HL-60 (cell line): Measurements from ENCODE around the gene BCL11A.

Experiments
- DNase-seq, 2 experiments: peaks; one replicate each; pipeline ENCODE4 v3.0.0-alpha.2; 2010 to 2020; ENCODE audit warnings: low read depth in 1 of 2, low spot score in 1 of 2
- H3K27ac ChIP-seq: fragments of 250-450 bp; sonication (Bioruptor Pico); replicated peaks from 2 replicates; pipeline ENCODE4 v1.5.1; 2020; ENCODE audit warnings: mild to moderate bottlenecking, moderate library complexity
- H3K27me3 ChIP-seq: fragments of 250-450 bp; sonication (Bioruptor Pico); 2 replicates; pipeline ENCODE4 v1.5.1; 2021; ENCODE audit warnings: mild to moderate bottlenecking, moderate library complexity; ENCODE audit not compliant: insufficient read depth, poor library complexity, severe bottlenecking
- H3K4me3 ChIP-seq: replicated peaks from 2 replicates; pipeline ENCODE4 v1.5.1; 2011; ENCODE audit warnings: mild to moderate bottlenecking, control low read depth, low read length; ENCODE audit not compliant: insufficient read depth
- GABPA ChIP-seq: IDR thresholded peaks from 2 replicates; pipeline ENCODE4 v1.6.1; 2012; ENCODE audit warnings: low read depth
- POLR2AphosphoS5 ChIP-seq: IDR thresholded peaks from 2 replicates; pipeline ENCODE4 v1.6.1; 2012; ENCODE audit warnings: low read depth
- SPI1 ChIP-seq: IDR thresholded peaks from 2 replicates; pipeline ENCODE4 v1.6.1; 2012; ENCODE audit warnings: low read depth, mild to moderate bottlenecking, borderline replicate concordance
- TF ChIP-seq, protein P1 (sequence below): IDR thresholded peaks from one replicate; pipeline ENCODE4 v1.5.1; 2011; ENCODE audit warnings: low read length, control low read depth, inconsistent platforms; ENCODE audit not compliant: insufficient read depth
- TF ChIP-seq, protein P2 (sequence below): IDR thresholded peaks from 2 replicates; pipeline ENCODE4 v1.6.1; 2012; ENCODE audit warnings: low read depth; ENCODE audit not compliant: insufficient replicate concordance

BCL11A gene

DNA sequence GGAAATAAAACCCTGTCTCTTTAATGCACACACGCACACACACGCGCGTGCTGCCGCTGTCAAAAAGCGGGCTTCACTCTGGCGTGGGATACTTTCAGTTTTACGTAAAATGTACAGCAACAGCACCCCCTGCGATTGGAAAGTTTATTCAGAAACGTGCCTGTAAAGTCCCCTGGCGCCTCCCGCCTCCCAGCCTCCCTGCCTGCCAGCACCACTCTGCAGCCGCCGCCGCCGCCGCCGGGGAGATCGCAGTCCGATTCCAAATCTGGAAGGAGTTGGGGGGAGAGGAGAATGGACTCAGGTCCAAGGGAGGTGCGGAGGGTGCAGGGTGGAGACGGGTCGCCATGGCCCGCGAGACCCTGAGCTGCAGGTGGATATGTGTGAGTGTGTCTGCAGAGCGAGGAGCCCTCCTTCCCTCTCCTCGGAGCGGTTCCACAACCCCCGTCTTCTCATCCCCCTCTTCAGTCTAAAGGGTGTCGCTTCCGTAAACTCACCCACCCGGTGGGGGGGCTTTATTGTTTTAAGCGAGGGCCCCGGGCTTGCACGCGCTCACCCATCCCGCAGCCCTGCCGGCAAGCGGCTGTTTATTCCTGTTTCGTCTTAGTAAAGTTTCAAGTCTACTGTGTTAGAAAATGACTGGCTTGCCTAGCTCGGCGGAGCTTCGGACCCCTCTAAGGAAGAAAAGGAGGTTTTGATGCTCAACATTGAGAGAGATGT lies 1.8 kb upstream of the BCL11A start:
- peak overlapping the region; percentile 74 for H3K4me3 ChIP-seq
- DNase-seq: peak; percentile 73 to 89
- H3K27ac ChIP-seq: peak overlapping the region; percentile 94
- no peaks in the 10 kb centered on the region for H3K27me3 ChIP-seq
- TF ChIP-seq, protein P1, sequence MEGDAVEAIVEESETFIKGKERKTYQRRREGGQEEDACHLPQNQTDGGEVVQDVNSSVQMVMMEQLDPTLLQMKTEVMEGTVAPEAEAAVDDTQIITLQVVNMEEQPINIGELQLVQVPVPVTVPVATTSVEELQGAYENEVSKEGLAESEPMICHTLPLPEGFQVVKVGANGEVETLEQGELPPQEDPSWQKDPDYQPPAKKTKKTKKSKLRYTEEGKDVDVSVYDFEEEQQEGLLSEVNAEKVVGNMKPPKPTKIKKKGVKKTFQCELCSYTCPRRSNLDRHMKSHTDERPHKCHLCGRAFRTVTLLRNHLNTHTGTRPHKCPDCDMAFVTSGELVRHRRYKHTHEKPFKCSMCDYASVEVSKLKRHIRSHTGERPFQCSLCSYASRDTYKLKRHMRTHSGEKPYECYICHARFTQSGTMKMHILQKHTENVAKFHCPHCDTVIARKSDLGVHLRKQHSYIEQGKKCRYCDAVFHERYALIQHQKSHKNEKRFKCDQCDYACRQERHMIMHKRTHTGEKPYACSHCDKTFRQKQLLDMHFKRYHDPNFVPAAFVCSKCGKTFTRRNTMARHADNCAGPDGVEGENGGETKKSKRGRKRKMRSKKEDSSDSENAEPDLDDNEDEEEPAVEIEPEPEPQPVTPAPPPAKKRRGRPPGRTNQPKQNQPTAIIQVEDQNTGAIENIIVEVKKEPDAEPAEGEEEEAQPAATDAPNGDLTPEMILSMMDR: no peak
- TF ChIP-seq POLR2AphosphoS5: peak; percentile 66
- no peak for TF ChIP-seq GABPA
- TF ChIP-seq SPI1: no peak
- TF ChIP-seq, protein P2, sequence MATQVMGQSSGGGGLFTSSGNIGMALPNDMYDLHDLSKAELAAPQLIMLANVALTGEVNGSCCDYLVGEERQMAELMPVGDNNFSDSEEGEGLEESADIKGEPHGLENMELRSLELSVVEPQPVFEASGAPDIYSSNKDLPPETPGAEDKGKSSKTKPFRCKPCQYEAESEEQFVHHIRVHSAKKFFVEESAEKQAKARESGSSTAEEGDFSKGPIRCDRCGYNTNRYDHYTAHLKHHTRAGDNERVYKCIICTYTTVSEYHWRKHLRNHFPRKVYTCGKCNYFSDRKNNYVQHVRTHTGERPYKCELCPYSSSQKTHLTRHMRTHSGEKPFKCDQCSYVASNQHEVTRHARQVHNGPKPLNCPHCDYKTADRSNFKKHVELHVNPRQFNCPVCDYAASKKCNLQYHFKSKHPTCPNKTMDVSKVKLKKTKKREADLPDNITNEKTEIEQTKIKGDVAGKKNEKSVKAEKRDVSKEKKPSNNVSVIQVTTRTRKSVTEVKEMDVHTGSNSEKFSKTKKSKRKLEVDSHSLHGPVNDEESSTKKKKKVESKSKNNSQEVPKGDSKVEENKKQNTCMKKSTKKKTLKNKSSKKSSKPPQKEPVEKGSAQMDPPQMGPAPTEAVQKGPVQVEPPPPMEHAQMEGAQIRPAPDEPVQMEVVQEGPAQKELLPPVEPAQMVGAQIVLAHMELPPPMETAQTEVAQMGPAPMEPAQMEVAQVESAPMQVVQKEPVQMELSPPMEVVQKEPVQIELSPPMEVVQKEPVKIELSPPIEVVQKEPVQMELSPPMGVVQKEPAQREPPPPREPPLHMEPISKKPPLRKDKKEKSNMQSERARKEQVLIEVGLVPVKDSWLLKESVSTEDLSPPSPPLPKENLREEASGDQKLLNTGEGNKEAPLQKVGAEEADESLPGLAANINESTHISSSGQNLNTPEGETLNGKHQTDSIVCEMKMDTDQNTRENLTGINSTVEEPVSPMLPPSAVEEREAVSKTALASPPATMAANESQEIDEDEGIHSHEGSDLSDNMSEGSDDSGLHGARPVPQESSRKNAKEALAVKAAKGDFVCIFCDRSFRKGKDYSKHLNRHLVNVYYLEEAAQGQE: peak; percentile 29

DNA sequence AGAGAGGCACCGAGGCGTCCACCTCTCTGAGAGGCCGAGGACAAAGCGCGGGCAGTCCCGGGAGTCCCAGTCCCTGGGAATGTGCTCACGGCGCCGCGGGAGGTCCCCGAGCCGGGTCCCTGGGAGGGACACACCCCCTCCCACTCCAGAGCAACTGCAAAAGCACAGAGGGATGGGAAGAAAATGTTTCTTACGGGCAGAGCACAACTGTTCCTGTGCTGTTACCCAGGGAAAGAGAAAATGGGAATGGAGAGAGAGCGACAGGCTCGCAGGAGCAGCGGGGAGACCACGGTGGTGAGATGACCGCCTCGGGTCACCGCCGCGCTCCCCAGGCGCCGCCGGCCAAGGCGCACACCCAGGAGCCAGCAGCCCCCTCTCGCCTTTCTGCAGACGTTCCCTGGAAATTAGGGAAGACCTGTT lies 1.2 kb upstream of the BCL11A start:
- Histone ChIP-seq H3K27ac (peak overlapping the region; percentile 94), H3K4me3 (peak overlapping the region; percentile 74), H3K27me3 (no peaks in the 10 kb centered on the region)
- DNase-seq: peak in 1 of 2 experiments; percentile 22
- TF ChIP-seq, protein P1: no peak
- no peak for TF ChIP-seq POLR2AphosphoS5
- TF ChIP-seq GABPA: no peak
- TF ChIP-seq SPI1: no peak
- TF ChIP-seq, protein P2: no peak

DNA sequence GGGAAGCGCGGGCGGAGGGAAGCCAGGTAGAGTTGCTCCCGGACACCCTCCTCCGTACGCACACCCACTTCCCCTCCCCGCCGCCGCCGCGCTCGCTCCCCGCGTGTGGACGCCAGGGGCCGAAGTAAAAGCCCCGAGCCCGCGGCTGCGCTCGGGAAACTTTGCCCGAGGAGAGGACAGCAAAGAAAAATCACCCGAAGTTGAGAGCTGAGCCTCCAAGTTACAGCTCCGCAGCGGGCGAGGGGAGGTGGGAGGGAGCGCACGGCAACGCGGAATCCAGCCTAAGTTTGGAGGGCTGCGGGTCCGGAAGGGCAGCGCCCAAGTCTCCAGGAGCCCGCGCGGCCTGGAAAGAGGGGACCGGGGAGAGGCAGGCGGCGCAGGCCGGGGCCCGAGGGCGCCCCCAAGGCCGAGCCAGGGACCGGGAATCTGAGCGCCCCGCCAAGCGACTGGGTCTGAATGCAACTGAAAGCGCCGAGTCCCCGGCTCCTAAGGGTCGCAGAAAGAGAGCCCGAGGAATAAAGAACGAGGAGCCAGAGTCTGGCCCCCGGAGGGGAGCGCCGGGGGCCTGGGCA lies 706 bp upstream of the BCL11A start:
- TF ChIP-seq POLR2AphosphoS5 (no peak), SPI1 (peak; percentile 83), GABPA (peak; percentile 29; the same call in 1 of the 2 replicates)
- TF ChIP-seq, protein P1: no peak
- TF ChIP-seq, protein P2: no peak
- peak overlapping the region; percentile 74 for H3K4me3 ChIP-seq
- H3K27me3 ChIP-seq: no peaks in the 10 kb centered on the region
- peak overlapping the region; percentile 94 for H3K27ac ChIP-seq
- peak in 1 of 2 experiments; percentile 73 for DNase-seq
